H1 (cell line): ENCODE data around the gene CENPX. TPM values are rescaled to one million over a fixed set of nuclear protein-coding genes. Genes with fewer than 3 reads are reported as not detected.

Experiments used
- polyA plus RNA-seq, 7 experiments: library from polyadenylated mRNA; depleted of rRNA in 3 of 7; stranded (reverse) in 5 of 7; unstranded in 2 of 7; fragments of >200 nt in 5 of 7; fragments of 200-250 nt in 2 of 7; gene quantifications; 1 replicate in 5 of 7; 2 replicates in 1 of 7; 4 replicates in 1 of 7; pipeline versions ENCODE4 v1.2.1 to v1.2.3, GENCODE V29; 2011 to 2013; ENCODE audit warnings: missing spikeins in 2 of 7, mixed read lengths in 2 of 7
- total RNA-seq: library from RNA; stranded (reverse); fragmentation: NEBNext Ultra II Directional; extraction: Animal tissue kit (Norgen Biotek cat#: 25700); gene quantifications from 2 replicates; pipeline ENCODE4 v1.2.1, GENCODE V29; 2021
- TF ChIP-seq, protein P1 (sequence below), 3 experiments: IDR thresholded peaks; 1 replicate in 2 of 3; 2 replicates in 1 of 3; pipeline versions ENCODE4 v1.5.1 to v1.6.1; 2011; ENCODE audit warnings: low read length in 3 of 3, mild to moderate bottlenecking in 3 of 3, inconsistent platforms in 2 of 3, low read depth in 1 of 3, moderate library complexity in 1 of 3; ENCODE audit not compliant: insufficient read depth in 1 of 3; ENCODE audit errors: control extremely low read depth in 1 of 3

Gene CENPX
- total and polyA plus RNA-seq, 2 of the 8 experiments (the other 6 are each of a cell fraction or from before 2014, with no cell fraction given): 116 to 122 TPM

DNA sequence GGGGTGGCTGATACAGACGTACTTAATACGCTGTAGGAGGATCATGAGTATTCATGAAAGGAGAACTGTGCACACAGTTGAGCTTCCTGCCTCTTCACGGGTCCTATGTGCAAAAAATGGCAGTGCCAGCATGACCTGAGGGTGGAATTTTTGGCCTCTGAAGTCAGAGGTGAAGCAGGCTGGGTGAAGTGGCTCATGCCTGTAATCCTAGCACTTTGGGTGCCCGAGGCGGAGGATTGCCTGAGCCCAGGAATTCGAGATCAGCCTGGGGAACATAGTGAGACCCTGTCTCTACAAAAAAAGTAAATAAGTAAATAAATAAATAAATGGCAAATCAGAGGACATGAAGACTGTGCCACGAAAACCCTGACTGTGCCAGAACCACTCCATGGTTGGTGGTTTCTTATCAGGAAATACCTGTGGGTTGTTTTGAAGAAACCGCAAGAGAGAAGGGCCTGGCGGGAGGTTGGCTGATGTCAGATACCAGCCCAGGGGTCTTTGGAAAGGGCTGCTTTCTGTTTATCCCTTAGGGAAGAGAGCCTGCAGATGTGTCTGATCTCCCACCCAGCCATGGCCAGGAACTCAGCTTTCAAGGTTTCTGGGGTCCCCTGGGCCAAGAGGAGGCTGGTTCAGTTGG is 41.9 kb downstream of the CENPX start (continued):
- TF ChIP-seq, protein P1, sequence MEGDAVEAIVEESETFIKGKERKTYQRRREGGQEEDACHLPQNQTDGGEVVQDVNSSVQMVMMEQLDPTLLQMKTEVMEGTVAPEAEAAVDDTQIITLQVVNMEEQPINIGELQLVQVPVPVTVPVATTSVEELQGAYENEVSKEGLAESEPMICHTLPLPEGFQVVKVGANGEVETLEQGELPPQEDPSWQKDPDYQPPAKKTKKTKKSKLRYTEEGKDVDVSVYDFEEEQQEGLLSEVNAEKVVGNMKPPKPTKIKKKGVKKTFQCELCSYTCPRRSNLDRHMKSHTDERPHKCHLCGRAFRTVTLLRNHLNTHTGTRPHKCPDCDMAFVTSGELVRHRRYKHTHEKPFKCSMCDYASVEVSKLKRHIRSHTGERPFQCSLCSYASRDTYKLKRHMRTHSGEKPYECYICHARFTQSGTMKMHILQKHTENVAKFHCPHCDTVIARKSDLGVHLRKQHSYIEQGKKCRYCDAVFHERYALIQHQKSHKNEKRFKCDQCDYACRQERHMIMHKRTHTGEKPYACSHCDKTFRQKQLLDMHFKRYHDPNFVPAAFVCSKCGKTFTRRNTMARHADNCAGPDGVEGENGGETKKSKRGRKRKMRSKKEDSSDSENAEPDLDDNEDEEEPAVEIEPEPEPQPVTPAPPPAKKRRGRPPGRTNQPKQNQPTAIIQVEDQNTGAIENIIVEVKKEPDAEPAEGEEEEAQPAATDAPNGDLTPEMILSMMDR (IDR thresholded peaks at IDR 0.05; ENCODE audit: control extremely low read depth in 1 of 3, insufficient read depth in 1 of 3, low read depth in 1 of 3, low read length in 3 of 3): no peak
- TF ChIP-seq, all 59 proteins: peak for 0
